Fibroblast of lung (primary cell): ENCODE measurements around the gene FZD4. TPM values are rescaled to one million over a fixed set of nuclear protein-coding genes. Genes with fewer than 3 reads are reported as not detected.

Experiments
- DNase-seq, 2 donors: peaks; one replicate each; pipeline versions ENCODE4 v3.0.0 to v3.0.0-alpha.2; 2010; ENCODE audit warnings: low read depth in 2 of 2
- H2AFZ ChIP-seq: 2 replicates; pipeline ENCODE4 v1.5.1; 2012; ENCODE audit warnings: low read length, control low read depth, inconsistent platforms
- H3K27ac ChIP-seq: 2 replicates; pipeline ENCODE4 v1.5.1; 2011; ENCODE audit warnings: low read length, control low read depth; ENCODE audit not compliant: insufficient read depth
- H3K27me3 ChIP-seq: 2 replicates; pipeline ENCODE4 v1.5.1; 2011; ENCODE audit warnings: mild to moderate bottlenecking, low read length; ENCODE audit not compliant: control insufficient read depth, insufficient read depth
- H3K36me3 ChIP-seq: 2 replicates; pipeline ENCODE4 v1.5.1; 2011; ENCODE audit warnings: low read length; ENCODE audit not compliant: control insufficient read depth, insufficient read depth
- H3K4me1 ChIP-seq: 2 replicates; pipeline ENCODE4 v1.5.1; 2011; ENCODE audit warnings: low read length; ENCODE audit not compliant: control insufficient read depth, insufficient read depth; ENCODE audit errors: extremely low read depth
- H3K4me2 ChIP-seq: 2 replicates; pipeline ENCODE4 v1.5.1; 2011; ENCODE audit warnings: low read length, control low read depth; ENCODE audit not compliant: insufficient read depth; ENCODE audit errors: extremely low read depth
- H3K4me3 ChIP-seq, 4 experiments: fragments of 200-600 bp in 1 of 4; sonication (generic) in 1 of 4; replicated peaks in 1 of 4; 2 replicates each; pipeline ENCODE4 v1.5.1; 2011 to 2016; ENCODE audit warnings: low read length in 4 of 4, low read depth in 3 of 4, mild to moderate bottlenecking in 3 of 4, control low read depth in 2 of 4, inconsistent platforms in 1 of 4, mixed read lengths in 1 of 4; ENCODE audit not compliant: insufficient read depth in 1 of 4; ENCODE audit errors: control extremely low read depth in 1 of 4
- H3K79me2 ChIP-seq: 2 replicates; pipeline ENCODE4 v1.5.1; 2012; ENCODE audit warnings: mild to moderate bottlenecking, low read length, inconsistent platforms; ENCODE audit not compliant: control insufficient read depth, insufficient read depth
- H3K9ac ChIP-seq: 2 replicates; pipeline ENCODE4 v1.5.1; 2011; ENCODE audit warnings: mild to moderate bottlenecking, low read length, control low read depth; ENCODE audit not compliant: insufficient read depth
- H3K9me3 ChIP-seq: 2 replicates; pipeline ENCODE4 v1.5.1; 2012; ENCODE audit warnings: low read depth, low read length; ENCODE audit not compliant: control insufficient read depth, insufficient read depth
- H4K20me1 ChIP-seq: 2 replicates; pipeline ENCODE4 v1.5.1; 2011; ENCODE audit warnings: low read length; ENCODE audit not compliant: control insufficient read depth, insufficient read depth; ENCODE audit errors: extremely low read depth
- EZH2 ChIP-seq: IDR thresholded peaks from 2 replicates; pipeline ENCODE4 v1.5.1; 2012; ENCODE audit warnings: low read length, control low read depth, mild to moderate bottlenecking; ENCODE audit errors: missing control alignments
- polyA plus RNA-seq, 2 donors: library from polyadenylated mRNA; depleted of rRNA in 1 of 2; stranded (reverse) in 1 of 2; unstranded in 1 of 2; fragments of >200 nt; gene quantifications; 2 replicates each; pipeline ENCODE4 v1.2.1, GENCODE V29; 2011 to 2012; ENCODE audit warnings: missing spikeins in 1 of 2
- total RNA-seq: library from RNA; depleted of rRNA; stranded (reverse); fragments of >200 nt; gene quantifications from 2 replicates; pipeline ENCODE4 v1.2.1, GENCODE V29; 2014
- TF ChIP-seq, protein P1 (sequence below), 2 donors: IDR thresholded peaks in 1 of 2; conservative IDR thresholded peaks in 1 of 2; 1 replicate in 1 of 2; 2 replicates in 1 of 2; pipeline ENCODE4 v1.5.1; 2011 to 2012; ENCODE audit warnings: low read length in 2 of 2, control low read depth in 1 of 2, inconsistent platforms in 1 of 2, low read depth in 1 of 2, mild to moderate bottlenecking in 1 of 2

The FZD4 gene
- total and polyA plus RNA-seq, 2 donors (not counting 1 experiment from before 2014, with no cell fraction given), result 15.7 to 17.8 TPM

DNA sequence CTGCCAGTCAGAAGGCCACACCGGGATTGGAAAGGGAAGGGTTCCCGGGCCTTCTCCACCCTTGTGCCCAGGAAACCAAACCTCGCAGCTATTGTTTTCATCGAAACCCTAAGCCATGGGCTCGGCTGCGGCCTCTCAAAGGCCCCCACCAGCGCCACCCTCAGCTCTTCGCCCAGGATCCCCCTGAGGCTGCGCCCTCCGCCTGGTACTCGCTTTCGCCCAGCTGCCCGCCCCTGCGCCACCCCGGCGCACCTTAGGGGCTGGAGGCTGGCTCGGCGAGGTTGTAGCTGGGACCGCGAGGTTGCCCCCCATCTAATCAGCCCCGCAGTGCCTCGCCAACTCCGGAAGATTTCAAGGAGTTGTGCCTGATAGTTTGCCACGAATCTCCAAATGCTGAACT is 49.0 kb downstream of the FZD4 start:
- Histone ChIP-seq H2AFZ (no peak overlapping the region), H3K27ac (no peak overlapping the region), H3K27me3 (no peaks in the 10 kb centered on the region), H3K4me1 (peaks cover 2% of the 10 kb centered on the region), H3K4me3 (no peak overlapping the region), H3K36me3 (no peaks in the 10 kb centered on the region), H4K20me1 (no peaks in the 10 kb centered on the region), H3K79me2 (no peaks in the 10 kb centered on the region), H3K4me2 (no peak overlapping the region), H3K9ac (no peak overlapping the region), H3K9me3 (no peaks in the 10 kb centered on the region)
- no peak for DNase-seq
- no peak for TF ChIP-seq EZH2
- TF ChIP-seq, protein P1, sequence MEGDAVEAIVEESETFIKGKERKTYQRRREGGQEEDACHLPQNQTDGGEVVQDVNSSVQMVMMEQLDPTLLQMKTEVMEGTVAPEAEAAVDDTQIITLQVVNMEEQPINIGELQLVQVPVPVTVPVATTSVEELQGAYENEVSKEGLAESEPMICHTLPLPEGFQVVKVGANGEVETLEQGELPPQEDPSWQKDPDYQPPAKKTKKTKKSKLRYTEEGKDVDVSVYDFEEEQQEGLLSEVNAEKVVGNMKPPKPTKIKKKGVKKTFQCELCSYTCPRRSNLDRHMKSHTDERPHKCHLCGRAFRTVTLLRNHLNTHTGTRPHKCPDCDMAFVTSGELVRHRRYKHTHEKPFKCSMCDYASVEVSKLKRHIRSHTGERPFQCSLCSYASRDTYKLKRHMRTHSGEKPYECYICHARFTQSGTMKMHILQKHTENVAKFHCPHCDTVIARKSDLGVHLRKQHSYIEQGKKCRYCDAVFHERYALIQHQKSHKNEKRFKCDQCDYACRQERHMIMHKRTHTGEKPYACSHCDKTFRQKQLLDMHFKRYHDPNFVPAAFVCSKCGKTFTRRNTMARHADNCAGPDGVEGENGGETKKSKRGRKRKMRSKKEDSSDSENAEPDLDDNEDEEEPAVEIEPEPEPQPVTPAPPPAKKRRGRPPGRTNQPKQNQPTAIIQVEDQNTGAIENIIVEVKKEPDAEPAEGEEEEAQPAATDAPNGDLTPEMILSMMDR (conservative IDR thresholded peaks at IDR 0.05 in 1 of 2, IDR thresholded peaks at IDR 0.05 in 1 of 2; ENCODE audit: low read depth in 1 of 2, low read length in 2 of 2), result no peak

DNA sequence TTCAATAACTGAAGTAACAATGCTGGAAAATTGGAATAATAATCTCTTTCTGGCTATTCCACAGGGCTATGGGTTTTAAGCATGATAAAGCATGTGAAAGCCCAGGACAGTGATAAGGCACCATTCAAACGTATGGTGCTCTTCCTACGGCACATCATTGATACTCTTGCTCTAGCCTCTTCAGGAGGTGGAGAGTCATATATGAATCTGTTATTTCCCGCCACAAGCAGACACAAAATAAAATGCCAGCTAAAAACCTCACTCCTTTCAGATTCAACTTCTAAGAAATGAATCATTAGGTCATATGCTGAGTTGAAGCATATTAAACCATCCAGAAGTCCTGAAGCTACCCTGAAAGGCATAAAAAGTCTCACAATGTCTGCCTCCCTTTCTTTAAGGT is 49.9 kb downstream of the FZD4 start:
- H3K27ac ChIP-seq, result no peak overlapping the region

DNA sequence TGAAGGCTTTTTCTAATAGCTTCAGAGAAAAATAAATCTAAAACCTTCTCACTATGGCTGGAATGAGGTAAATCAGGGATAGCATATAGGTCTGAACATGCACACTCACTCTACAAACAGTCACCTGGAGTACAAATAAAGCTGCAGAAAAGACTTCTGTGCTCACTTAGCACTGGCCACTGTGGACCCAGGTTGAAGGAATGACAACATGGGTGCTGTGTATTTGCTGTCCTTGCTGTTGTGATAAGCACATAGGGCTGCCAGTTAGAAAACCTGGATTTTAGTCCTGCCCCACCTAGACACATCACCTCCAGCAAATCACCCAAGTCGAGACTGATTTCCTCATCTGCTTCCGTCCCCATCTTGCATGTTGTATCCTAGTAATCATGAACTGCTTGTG is 51.2 kb downstream of the FZD4 start:
- Histone ChIP-seq H3K4me2 (no peak overlapping the region), H3K27me3 (no peaks in the 10 kb centered on the region), H4K20me1 (no peaks in the 10 kb centered on the region), H3K27ac (no peak overlapping the region), H2AFZ (no peak overlapping the region), H3K4me1 (no peaks in the 10 kb centered on the region), H3K36me3 (no peaks in the 10 kb centered on the region), H3K9me3 (no peaks in the 10 kb centered on the region), H3K79me2 (no peaks in the 10 kb centered on the region), H3K4me3 (no peak overlapping the region), H3K9ac (no peak overlapping the region)
- no peak for DNase-seq
- no peak for TF ChIP-seq EZH2
- TF ChIP-seq, protein P1 (conservative IDR thresholded peaks at IDR 0.05 in 1 of 2, IDR thresholded peaks at IDR 0.05 in 1 of 2; ENCODE audit: low read depth in 1 of 2, low read length in 2 of 2), result no peak

More for the DNA sequence above, 49.9 kb downstream of the FZD4 start:
- Histone ChIP-seq H3K27me3 (no peaks in the 10 kb centered on the region), H3K9ac (no peak overlapping the region), H3K4me1 (no peaks in the 10 kb centered on the region), H3K4me3 (no peak overlapping the region), H2AFZ (no peak overlapping the region), H3K4me2 (no peak overlapping the region), H4K20me1 (no peaks in the 10 kb centered on the region), H3K36me3 (no peaks in the 10 kb centered on the region), H3K9me3 (no peaks in the 10 kb centered on the region), H3K79me2 (no peaks in the 10 kb centered on the region)
- DNase-seq, result no peak
- TF ChIP-seq, protein P1 (conservative IDR thresholded peaks at IDR 0.05 in 1 of 2, IDR thresholded peaks at IDR 0.05 in 1 of 2; ENCODE audit: low read depth in 1 of 2, low read length in 2 of 2), result no peak
- no peak for TF ChIP-seq EZH2
